NCI-H345 (cell line): ENCODE data around the gene WDFY3.

Experiments used
- DNase-seq: peaks from one replicate; lab custom pipeline; 2025; lab: John Stamatoyannopoulos, UW

The WDFY3 gene, protein sequence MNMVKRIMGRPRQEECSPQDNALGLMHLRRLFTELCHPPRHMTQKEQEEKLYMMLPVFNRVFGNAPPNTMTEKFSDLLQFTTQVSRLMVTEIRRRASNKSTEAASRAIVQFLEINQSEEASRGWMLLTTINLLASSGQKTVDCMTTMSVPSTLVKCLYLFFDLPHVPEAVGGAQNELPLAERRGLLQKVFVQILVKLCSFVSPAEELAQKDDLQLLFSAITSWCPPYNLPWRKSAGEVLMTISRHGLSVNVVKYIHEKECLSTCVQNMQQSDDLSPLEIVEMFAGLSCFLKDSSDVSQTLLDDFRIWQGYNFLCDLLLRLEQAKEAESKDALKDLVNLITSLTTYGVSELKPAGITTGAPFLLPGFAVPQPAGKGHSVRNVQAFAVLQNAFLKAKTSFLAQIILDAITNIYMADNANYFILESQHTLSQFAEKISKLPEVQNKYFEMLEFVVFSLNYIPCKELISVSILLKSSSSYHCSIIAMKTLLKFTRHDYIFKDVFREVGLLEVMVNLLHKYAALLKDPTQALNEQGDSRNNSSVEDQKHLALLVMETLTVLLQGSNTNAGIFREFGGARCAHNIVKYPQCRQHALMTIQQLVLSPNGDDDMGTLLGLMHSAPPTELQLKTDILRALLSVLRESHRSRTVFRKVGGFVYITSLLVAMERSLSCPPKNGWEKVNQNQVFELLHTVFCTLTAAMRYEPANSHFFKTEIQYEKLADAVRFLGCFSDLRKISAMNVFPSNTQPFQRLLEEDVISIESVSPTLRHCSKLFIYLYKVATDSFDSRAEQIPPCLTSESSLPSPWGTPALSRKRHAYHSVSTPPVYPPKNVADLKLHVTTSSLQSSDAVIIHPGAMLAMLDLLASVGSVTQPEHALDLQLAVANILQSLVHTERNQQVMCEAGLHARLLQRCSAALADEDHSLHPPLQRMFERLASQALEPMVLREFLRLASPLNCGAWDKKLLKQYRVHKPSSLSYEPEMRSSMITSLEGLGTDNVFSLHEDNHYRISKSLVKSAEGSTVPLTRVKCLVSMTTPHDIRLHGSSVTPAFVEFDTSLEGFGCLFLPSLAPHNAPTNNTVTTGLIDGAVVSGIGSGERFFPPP (N-terminal part only)

DNA sequence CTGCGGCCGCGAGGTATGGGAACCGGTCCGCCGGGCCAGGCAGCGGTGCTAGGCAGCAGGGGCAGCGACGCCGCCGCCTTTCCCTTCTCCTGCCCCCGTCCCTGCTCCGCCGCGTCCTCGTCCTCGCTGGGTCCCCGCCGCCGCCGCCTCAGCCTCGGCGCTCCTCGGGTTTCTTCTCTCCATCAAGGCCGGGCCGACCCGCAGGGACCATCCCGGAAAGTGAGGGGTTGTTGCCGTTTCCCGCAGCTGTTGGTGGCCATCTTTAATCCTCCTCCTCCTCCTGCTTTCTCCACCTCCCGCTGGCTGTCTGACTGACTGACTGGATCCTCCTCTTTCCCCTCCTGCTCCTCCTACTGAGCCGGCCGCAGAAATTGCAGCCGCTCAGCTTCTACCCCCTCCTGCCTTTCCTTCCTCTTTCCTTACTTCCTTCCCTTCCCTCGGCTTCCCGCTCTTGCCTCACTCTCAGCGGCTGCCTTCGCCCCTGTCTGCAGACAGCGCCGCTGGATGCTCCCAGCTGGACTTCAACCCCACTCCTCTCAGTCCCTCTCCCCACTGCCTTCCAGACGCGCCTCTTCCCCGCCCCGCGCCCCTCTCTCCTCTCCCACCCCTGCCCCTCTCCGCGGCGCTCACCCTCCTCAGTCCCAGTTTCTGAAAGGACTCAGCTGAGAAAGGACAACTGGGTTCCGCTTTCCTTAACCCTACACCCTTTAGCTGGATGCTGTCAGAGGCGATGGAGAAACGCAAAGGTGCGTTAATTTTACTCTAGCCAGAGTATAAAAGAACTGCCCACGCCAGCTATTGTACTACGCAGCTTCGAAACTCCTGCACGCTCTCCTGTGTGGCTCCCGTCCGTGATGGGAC lies at the start of gene WDFY3:
TSS of gene WDFY3 (minus strand) at position 309 of the 861 bp plus-strand sequence. CDS start 106,099 bp downstream, outside the sequence.
- peak; percentile 79 for DNase-seq

DNA sequence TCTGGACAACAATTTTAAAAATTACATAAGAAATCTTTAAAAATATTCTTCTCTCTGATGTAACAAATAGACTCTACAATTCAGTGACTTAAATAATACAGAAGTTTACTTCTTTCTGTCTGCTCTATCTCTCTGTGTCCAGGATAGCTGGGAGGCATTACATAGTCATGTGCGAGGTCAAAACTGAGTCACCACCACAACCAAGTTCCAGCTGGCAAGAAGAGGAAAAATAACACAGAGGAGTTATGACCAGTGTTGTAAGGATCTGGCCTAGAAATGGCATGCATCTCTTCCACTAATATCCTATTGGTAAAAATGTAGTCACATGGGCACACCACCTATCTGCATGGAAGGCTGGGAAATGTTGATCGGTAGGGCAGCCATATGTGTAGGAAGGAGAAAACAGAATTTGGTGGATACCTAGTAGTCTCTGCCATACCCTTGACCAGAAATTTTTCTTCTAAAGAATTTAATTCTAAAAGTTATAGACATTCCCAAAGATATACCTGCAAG lies 39.4 kb upstream of the WDFY3 start:
- no peak for DNase-seq

DNA sequence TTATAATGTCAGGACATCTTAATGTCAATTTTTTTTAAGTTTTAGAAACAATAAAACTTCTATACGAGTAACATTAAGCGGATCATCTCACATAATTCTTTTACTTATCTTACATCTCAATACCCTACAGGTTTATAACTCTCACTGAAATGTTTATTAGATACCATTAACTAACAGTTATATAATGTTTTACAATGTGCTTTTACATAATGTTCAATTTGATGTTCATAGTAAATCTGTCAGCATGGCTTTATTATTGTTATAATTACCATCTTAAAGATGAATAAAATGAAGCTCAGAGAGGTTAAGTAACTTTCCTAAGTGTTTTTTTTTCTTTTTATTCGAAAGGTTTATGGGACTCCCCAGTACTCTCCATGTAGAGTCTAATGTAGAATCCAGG lies 33.9 kb upstream of the WDFY3 start:
- no peak for DNase-seq

DNA sequence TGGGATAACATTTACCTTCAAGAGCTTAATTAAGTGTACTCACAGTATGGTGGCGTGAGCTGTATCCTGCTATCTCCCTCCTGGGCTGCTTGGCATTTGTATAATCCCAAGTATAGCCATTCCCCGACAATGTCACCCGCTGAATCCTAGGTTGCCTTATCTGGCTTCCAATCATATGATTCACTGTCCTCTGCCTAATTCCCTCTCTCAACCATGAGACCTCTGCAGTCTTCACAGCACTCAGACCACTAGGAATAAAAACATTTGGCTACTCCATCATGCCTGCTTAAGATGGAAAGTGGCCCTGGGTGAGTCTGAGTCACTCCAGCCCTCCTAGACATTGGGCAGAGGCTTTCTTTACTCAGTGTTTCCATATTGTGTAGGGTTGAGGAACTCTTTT lies 28.9 kb upstream of the WDFY3 start:
- no peak for DNase-seq

DNA sequence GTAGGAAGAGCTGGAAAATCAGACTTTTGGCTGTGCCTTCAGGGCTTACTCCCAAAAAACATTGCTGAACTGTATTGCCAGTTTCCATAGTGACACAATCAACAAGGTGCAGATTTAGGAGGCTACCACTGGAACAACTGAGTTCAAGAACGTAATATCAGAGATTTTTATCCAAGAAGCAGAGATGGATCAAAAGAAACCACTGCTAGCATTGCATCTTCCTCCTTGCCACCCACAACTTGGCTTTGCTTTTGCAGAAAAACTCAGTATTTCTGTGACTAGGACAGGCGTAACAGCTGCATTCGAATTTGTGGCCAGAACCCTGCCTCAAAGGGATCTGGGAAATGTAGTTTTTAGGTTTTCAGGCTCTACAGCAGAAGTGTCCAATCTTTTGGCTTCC lies 27.8 kb upstream of the WDFY3 start:
- no peak for DNase-seq

DNA sequence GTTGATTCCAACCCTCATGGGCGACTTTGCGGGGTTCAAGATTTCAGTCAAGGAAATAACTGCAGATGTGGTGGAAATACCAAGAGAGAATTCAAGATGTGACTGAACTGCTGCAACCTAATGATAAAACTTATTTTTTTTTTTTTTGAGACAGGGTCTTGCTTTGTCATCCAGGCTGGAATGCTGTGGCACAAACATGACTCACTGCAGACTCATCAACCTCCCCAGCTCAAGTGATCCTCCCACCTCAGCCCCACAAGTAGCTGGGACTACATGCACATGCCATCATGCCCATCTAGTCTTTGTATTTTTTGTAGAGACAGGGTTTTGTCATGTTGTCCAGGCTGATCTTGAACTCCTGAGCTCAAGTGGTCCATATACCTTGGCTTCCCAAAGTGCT lies 19.5 kb upstream of the WDFY3 start:
- DNase-seq: no peak

DNA sequence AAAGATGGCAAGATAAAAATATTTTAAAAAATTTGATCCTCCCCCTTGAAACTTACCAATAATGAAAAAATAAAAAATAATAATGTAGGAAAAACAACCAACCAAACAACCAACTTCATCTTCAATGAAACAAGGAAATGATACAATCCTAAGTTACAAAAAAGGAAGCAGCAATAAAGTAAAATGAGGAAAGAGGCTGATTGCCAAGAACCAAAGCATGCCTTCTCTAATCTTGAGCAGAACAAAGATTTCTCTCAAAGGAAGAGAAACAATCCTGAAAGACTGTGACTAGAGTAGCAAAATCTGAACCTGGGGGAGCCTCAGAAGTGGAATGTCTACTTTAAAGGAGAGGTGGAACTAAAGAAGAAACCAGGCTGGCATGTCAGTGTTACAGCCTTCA lies 10.9 kb upstream of the WDFY3 start:
- no peak for DNase-seq

DNA sequence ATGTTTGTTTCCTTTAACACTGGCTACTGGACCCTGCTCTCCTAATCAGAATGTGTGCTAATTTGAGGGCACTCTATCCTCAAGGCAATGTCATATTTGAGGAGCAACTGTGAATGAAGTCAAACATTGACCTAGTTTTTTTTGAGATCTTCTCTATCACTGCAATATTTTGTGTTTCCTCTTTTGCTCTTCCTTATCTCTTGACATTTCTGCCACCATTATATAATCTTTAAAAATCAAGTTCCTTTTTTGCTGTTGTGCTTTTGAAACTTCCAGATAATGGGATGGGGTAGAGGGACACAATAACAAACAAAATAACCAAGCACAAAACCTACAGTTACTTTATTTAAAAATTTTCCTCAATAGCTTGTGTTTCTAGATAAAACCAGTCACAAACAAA lies 7.4 kb upstream of the WDFY3 start:
- DNase-seq: no peak

DNA sequence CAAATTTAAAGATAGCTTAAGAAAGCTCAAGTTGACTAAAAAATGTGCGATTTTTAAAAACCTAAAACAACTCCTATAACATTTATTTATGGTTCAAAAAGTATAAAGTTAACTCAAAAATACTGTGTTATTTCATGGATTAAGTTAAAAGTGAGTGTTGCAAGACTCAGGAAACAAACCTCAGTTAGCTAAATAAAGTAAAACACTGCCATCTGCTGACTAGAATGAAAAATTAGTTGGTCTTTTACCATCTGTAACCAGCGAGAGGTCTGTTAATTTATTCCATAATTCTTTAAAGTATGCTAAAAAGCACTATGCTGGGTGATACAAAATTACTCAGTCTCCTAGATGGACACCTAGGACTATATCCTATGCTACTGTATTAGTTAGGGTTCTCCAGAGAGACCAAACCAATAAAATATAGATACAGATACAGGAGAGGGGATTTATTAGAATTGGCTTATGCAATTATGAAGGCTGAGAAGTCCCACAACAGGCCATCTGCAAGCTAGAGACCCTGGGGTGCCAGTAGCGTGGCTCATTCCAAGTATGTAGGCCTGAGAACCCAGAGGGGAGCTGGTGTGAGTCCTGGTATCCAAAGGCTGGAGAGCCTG lies 4.9 kb upstream of the WDFY3 start:
- DNase-seq: peak; percentile 46

DNA sequence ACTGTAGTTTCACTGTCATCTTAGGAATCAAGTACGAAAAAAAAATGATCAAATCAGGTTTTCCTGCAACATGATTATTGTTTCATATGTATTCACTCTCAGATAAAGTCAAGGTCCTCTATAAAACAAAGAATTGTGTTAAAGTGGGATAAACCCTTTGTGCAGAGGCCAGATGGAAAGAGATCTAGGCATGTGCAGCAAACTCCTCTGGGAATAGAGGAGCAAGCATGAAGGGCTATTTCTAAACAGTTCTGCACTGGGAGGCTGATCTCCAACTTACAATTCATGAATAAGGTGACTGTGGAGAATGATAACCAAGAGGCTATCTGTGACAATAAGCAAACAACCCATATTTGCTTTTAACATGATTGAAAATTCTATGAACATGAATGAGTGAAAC lies 2.4 kb upstream of the WDFY3 start:
- peak; percentile 42 for DNase-seq

DNA sequence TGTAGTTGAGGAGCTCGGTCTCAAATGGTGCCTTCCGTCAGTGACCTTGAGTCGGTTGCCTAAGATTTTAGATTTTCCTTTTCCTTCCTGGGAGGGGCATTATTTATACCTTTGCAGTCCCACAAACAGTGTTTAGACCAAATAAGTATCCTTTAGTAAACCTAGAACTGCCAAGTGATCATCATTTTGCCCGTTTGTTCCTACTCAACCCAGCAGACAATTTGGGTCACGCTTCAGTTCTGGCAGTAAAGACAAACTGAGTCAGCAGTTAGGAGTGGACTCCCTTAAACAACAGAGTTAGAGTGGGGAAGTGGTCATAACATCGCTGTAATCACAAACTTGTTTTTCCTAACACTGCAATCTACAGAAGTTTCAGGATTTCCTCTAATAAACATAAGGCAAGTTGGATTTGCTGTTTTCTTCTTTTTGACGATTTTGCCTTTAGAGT lies 777 bp upstream of the WDFY3 start:
- no peak for DNase-seq

DNA sequence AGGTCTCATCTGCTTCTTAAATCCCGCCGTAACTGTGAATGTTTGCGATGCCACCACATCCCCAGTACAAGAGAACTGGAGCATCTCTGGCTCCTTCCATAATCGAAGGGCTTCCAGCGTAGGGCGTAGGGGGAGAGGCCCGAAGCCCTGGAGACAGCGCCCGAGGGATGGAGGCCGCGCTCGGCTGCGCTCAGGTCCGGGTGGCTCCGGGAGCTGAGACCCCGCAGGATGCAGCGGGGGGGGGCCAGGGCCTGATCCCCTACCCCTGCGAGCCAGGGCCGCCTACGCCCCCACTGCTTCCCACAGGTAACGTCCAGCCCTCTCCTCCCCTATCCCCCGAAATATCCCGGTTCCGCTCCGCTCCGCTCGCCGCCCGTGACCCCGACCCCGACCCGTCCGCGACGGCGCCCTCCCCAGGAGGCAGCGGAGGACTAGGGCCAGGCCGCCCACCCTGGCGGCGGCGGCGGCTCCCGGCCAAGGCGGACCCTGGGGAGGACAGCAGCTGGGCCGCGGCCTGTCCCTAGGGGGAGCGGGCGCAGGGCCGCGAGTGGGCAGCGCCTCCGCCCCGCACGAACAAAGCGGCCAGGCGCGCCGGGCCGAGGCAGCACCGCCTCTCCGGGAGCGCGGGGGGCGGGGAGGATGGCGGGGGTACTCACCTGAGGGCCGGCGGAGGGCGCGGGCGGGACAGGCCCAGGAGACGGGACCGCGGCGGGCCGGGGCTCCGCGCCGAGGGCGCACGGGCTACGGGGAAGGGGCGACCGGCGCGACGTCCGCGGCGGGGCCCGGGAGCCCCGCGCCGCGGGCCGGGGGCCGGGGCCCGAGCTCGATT lies 723 bp downstream of the WDFY3 start:
- DNase-seq: peak; percentile 32

DNA sequence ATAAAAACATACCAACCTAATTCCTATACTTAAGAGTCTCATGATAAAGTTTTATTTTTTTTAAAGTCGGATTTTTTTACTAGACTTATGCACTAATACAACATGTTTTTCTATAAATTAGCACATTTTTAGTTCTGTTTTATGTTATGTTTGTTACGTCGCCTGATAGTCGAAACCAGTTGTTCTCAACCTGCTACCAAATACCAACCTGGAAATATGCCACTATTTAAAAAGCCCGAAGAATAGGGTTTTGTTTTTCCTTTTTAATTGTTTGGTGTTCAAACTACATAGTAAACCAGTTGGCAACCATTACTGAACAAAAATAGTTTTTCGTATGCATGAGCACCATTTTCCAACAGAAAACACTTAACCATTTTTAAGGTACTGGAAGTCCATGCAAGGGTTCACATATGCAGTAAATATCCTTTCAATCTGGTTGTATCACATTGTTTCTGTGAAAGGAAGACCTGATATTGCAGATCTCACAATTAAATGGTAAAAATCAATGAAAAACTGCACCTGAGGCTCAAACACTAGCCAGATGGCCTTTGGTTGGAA lies 1.4 kb downstream of the WDFY3 start:
- no peak for DNase-seq

DNA sequence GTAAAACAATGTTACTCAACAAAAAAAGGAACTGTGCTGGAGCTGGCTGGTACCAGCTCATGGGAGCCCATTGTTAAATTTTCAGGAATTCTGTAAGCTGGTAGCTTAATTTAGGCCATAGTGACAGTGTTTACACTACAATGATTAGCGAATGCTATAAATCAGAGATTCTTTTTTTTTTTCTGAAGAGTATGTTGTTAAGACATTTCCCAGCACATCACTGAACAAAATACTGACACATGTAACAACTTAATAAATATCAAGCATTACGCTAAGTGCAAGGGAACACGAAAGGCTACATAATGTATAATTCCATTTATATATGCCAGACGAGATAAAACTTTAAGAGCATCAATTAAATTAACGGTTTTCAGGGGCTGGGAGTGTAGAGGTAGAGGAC lies 4.4 kb downstream of the WDFY3 start:
- no peak for DNase-seq

DNA sequence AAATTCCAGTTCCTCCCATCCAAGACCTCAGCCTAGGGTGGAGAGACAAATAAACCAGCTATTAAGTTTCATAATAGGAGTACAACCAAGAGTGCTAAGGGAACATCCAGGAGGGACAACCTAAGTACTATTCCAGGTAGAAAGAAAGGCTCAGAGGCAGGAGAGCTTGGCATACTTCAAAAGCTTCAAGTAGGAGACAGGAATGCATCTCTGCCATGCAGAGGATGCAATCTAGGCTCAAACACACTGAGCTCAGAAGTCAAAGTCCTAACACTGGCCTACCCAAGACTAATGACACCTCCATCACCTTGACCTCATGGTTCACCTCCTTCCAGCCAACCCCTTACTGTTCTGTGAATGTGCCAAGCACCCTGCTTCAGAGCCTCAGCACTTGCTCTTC lies 8.1 kb downstream of the WDFY3 start:
- DNase-seq: no peak

DNA sequence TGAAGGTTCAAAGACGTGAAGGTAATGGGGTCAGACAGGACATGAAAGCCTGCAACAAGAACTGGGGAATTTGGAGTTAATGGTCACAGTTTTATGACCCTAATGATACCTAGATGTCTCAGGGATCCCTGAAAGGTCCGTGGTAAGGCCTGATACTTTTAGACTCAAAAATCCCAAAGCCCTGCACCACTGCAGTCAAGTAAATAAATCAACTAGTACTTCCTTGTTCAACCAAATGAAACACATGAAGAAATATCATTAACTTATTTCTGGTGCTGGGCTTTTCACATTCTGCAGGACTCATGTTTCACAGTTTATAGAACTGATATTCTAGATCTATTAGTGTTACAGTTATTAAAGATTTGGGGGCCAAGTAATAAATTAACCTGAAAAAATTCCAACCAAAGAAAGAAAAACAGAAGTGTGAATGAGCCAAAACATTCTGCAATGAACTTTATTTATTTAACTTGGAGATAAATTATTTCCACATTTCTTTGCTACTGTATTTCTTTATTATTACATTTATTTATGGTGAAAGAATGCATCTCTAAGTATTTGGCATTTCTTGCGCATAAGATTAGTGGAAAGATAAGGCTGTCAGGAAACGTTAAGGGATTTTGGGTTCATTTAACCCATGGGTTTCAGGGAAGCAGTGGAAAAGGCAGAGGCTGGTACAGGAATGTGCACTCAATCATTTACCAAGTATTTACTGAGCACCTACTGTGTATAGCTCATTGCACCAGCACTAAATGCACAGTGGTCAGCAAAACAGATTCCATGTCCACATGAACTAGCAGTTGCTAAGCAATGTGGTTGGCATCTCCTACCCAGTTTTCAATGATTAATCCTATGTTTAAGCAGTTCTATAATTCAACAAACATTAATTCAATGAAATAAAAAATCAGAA lies 8.7 kb downstream of the WDFY3 start:
- DNase-seq: no peak

DNA sequence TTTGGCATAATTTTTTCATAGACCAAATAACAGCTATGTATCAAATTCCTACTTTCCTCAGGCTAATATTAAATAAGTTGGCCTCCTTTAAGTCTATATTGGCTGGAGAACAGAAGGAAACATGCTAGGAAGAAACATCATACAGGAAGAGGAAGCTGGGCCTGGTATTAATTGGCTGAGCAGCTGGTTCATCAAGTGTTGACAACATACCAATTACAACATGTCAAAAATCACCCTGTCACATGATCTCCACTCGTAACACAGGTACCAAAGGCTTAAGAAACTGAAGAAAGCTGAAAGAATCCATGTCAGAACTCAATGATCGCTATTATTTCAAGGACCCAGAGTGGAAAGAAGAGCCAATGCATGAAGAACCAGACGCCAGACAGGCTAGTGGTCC lies 10.5 kb downstream of the WDFY3 start:
- no peak for DNase-seq

DNA sequence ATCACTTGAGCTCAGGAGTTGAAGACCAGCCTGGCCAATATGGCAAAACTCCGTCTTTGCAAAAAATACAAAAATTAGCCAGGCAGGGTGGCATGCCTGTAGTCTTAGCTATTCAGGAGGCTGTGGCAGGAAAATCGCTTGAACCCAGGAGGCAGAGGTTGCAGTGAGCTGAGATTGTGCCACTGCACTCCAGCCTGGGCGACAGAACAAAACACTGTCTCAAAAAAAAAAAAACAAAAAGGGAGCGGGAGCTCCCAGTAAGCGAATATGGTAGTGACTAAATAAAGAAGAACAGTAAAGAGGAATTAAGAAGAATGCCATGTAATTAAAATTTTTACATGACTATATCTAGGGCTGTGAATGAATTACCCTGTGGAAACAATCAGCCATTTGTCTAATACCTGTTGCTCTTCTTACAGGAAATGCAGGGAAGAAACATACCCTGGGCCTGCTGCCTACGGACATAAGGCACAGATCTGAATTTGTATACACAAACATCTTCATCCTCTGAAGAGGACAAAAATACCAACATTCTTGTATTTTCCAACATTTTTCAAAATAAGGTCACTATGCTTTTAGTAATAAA lies 11.4 kb downstream of the WDFY3 start:
- no peak for DNase-seq
